RWPE2 (cell line): ENCODE data around the gene TAF15.

ENCODE experiments used
- ATAC-seq: fragments of 200-7000 bp; cut with Tn5 transposase; 3 replicates; pipeline ENCODE4 v1.9.1; 2021; ENCODE audit warnings: low read depth
- DNase-seq: peaks from one replicate; pipeline ENCODE4 v3.0.0-alpha.2; 2020; ENCODE audit warnings: low spot score
- H3K27ac ChIP-seq: fragments of 450-650 bp; 2 replicates; pipeline ENCODE4 v1.5.1; 2017; ENCODE audit warnings: mild to moderate bottlenecking; ENCODE audit not compliant: poor library complexity, severe bottlenecking
- H3K27me3 ChIP-seq: fragments of 250-450 bp; sonication (Bioruptor Pico); 2 replicates; pipeline ENCODE4 v1.5.1; 2021; ENCODE audit warnings: mild to moderate bottlenecking, moderate library complexity; ENCODE audit not compliant: insufficient read depth, poor library complexity, severe bottlenecking
- H3K36me3 ChIP-seq: fragments of 250-450 bp; sonication (Bioruptor Pico); 2 replicates; pipeline ENCODE4 v1.5.1; 2020; ENCODE audit warnings: low read depth, mild to moderate bottlenecking, moderate library complexity
- H3K4me1 ChIP-seq: fragments of 250-450 bp; sonication (Bioruptor Pico); 2 replicates; pipeline ENCODE4 v1.5.1; 2021; ENCODE audit warnings: mild to moderate bottlenecking, moderate library complexity; ENCODE audit not compliant: insufficient read depth, poor library complexity, severe bottlenecking
- H3K4me3 ChIP-seq: fragments of 250-450 bp; sonication (Bioruptor Pico); 2 replicates; pipeline ENCODE4 v1.5.1; 2021; ENCODE audit warnings: mild to moderate bottlenecking, moderate library complexity; ENCODE audit not compliant: severe bottlenecking
- H3K9me3 ChIP-seq: fragments of 250-450 bp; sonication (Bioruptor Pico); 2 replicates; pipeline ENCODE4 v1.5.1; 2021; ENCODE audit warnings: mild to moderate bottlenecking, moderate library complexity; ENCODE audit not compliant: severe bottlenecking
- TF ChIP-seq, protein P1 (sequence below): fragments of 450-650 bp; IDR thresholded peaks from one replicate; pipeline ENCODE4 v1.5.1; 2017; ENCODE audit warnings: mild to moderate bottlenecking, moderate library complexity; ENCODE audit not compliant: poor library complexity, severe bottlenecking

TAF15 gene

DNA sequence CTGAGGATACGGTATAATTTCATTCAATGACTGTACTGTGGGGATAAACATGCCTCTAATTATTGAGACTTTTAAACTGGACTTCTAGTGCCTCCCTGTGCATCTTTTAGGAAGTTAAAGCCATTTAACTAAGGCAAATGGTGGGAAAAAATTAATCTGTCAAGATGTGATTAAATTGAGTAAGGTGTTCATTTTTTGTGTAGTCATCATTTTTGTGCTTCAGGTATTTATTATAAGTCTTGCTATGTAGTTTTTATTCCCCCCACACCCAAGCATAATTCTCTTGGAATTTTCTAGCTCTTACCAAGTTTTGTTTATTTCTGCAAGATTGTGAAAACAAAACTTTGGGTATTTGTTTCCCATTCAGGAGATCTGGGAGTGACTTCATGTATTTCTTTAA, 10.2 kb downstream of the TAF15 start:
- Histone ChIP-seq H3K27me3 (no peaks in the 10 kb centered on the region), H3K27ac (no peak overlapping the region), H3K4me1 (no peaks in the 10 kb centered on the region), H3K36me3 (peaks cover 100% of the 10 kb centered on the region), H3K4me3 (no peak overlapping the region), H3K9me3 (no peaks in the 10 kb centered on the region)
- TF ChIP-seq, protein P1, sequence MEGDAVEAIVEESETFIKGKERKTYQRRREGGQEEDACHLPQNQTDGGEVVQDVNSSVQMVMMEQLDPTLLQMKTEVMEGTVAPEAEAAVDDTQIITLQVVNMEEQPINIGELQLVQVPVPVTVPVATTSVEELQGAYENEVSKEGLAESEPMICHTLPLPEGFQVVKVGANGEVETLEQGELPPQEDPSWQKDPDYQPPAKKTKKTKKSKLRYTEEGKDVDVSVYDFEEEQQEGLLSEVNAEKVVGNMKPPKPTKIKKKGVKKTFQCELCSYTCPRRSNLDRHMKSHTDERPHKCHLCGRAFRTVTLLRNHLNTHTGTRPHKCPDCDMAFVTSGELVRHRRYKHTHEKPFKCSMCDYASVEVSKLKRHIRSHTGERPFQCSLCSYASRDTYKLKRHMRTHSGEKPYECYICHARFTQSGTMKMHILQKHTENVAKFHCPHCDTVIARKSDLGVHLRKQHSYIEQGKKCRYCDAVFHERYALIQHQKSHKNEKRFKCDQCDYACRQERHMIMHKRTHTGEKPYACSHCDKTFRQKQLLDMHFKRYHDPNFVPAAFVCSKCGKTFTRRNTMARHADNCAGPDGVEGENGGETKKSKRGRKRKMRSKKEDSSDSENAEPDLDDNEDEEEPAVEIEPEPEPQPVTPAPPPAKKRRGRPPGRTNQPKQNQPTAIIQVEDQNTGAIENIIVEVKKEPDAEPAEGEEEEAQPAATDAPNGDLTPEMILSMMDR, result no peak
- DNase-seq (no peak), ATAC-seq (no peak)

DNA sequence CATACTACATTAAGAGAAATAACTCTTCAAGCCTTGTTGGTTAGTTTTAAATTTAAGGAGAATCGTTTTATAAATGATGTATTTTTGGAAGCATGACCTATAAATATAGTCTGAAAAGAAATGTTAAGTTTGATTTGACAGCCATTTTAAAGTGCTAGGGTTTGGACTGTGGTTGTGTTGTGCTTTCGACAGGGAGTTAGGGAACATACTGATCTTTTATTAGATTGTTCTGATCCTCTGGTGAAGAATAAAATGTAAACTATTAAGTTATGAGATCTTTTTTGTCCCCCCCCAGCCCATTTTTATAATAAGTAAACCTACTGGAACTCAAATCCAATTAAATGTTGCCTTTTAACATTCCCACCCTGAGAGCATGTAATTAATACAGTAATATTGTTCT, 12.0 kb downstream of the TAF15 start:
- no peaks in the 10 kb centered on the region for H3K27me3 ChIP-seq
- H3K4me3 ChIP-seq, result no peak overlapping the region
- ATAC-seq (no peak), DNase-seq (no peak)
- no peak overlapping the region for H3K27ac ChIP-seq
- peaks cover 100% of the 10 kb centered on the region for H3K36me3 ChIP-seq
- H3K9me3 ChIP-seq, result no peaks in the 10 kb centered on the region
- H3K4me1 ChIP-seq, result no peaks in the 10 kb centered on the region
- TF ChIP-seq, protein P1, result no peak

DNA sequence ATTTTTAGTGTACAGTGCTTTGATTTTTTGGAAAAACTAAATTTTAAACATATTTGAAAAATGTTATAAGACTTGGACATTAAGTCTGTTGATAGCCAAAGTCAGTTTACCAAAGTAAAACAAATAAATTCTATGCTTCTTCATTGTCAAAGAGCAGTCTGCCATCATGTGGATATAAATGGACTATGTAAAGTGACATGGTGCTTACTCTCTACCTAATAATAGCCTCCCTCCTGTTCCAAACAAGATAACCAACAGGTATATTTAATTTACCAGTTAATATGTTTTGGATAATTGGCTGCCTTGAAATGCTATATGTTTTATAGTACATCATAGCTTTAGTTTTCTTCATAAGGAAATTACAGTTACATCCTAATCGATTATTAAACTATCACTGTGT, 15.9 kb downstream of the TAF15 start:
- H3K4me1 ChIP-seq, result no peaks in the 10 kb centered on the region
- DNase-seq, result no peak
- TF ChIP-seq, protein P1, result no peak
- no peak overlapping the region for H3K27ac ChIP-seq
- ATAC-seq, result no peak
- H3K9me3 ChIP-seq, result no peaks in the 10 kb centered on the region
- no peaks in the 10 kb centered on the region for H3K27me3 ChIP-seq
- no peak overlapping the region for H3K4me3 ChIP-seq
- H3K36me3 ChIP-seq, result peaks cover 90% of the 10 kb centered on the region

DNA sequence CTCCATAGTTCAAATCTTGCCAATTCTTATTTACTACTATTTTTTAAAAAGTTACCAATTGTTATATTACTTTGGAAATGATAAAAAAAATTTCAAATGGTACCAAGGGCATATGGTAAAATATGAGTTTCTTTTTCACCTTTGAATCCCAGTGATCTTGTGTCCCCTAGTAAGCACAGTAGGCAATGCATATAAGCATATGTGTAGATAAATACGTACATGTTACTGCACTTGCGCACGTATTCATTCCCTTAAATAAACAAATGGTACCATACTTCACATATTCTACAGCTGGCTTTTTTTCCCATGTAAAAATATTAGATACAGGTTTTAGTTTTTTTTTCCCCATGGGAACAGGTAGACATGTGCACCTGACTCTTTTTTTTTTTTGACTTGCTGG, 31.8 kb downstream of the TAF15 start:
- H3K36me3 ChIP-seq, result peaks cover 97% of the 10 kb centered on the region
- DNase-seq, result no peak
- TF ChIP-seq, protein P1, result no peak
- H3K27me3 ChIP-seq, result no peaks in the 10 kb centered on the region
- no peak overlapping the region for H3K27ac ChIP-seq
- H3K9me3 ChIP-seq, result no peaks in the 10 kb centered on the region
- no peaks in the 10 kb centered on the region for H3K4me1 ChIP-seq
- H3K4me3 ChIP-seq, result no peak overlapping the region
- ATAC-seq, result no peak

DNA sequence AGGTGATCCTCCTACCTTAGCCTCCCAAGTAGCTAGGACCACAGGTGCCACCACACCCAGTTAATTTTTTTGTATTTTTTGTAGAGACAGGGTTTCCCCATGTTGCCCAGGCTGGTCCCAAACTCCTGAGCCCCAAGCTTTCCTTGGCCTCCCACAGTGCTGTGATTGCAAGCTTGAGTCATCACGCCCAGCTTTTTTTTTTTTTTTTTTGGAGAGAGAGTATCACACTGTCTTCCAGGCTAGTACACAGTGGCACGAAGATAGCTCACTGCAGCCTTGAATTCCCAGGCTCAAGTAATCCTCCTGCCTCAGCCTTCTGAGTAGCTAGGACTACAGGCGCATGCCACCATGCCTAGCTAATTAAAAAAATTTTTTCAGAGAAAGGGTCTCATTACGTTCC, 32.2 kb downstream of the TAF15 start:
- Histone ChIP-seq H3K27me3 (no peaks in the 10 kb centered on the region), H3K4me1 (no peaks in the 10 kb centered on the region), H3K9me3 (no peaks in the 10 kb centered on the region), H3K4me3 (no peak overlapping the region), H3K36me3 (peaks cover 97% of the 10 kb centered on the region), H3K27ac (no peak overlapping the region)
- TF ChIP-seq, protein P1, result no peak
- DNase-seq (no peak), ATAC-seq (no peak)
